ENCODE measurements around the gene UVRAG.

The UVRAG gene

DNA sequence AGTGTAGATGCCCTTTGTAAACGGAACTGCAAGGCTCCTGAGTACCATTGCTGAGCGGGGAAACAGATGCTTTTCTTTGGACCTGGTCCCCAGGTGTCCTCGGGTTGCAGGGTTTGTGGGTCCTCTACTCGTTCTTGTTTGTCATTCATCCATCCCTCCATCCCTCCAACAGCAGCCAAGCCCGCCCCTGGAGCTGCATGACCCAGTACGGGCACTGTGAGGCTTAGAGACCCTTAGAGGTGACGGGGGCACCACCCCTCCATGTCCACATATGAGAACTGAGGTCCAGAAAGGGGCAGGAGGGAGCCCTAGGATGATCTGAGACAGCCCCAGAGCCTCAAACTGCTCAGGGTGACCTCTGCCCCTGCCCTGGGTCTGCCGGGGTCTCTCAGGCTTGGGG is 345.8 kb downstream of the UVRAG start:
- Histone ChIP-seq H3K9me3 (ENCODE audit: low read length) (no peaks in the 10 kb centered on the region), H4K20me1 (ENCODE audit: insufficient read depth, low read length) (no peaks in the 10 kb centered on the region), H3K27ac (ENCODE audit: low read depth, low read length, poor library complexity, severe bottlenecking) (no peak overlapping the region), H3K79me2 (ENCODE audit: insufficient read depth, low read length) (no peaks in the 10 kb centered on the region), H3F3A (ENCODE audit: insufficient read depth, low read length) (no peaks in the 10 kb centered on the region), H3K4me1 (ENCODE audit: insufficient read depth, low read length, severe bottlenecking) (no peaks in the 10 kb centered on the region), H3K9ac (ENCODE audit: low read length) (no peak overlapping the region), H3K27me3 (ENCODE audit: insufficient read depth, low read length) (no peaks in the 10 kb centered on the region; the same call in 1 of the 2 replicates), H2AFZ (ENCODE audit: low read length) (no peak overlapping the region), H3K36me3 (ENCODE audit: insufficient read depth, low read length) (no peaks in the 10 kb centered on the region), H3K4me2 (ENCODE audit: low read length) (no peak overlapping the region), H3K4me3 (ENCODE audit: low read depth, low read length, poor library complexity, severe bottlenecking) (no peak overlapping the region), H3K9me2 (ENCODE audit: low read depth, low read length) (no peaks in the 10 kb centered on the region)
- no peak for TF ChIP-seq EZH2 (IDR thresholded peaks at IDR 0.05; ENCODE audit: borderline replicate concordance, low read length)
- TF ChIP-seq, protein P1, sequence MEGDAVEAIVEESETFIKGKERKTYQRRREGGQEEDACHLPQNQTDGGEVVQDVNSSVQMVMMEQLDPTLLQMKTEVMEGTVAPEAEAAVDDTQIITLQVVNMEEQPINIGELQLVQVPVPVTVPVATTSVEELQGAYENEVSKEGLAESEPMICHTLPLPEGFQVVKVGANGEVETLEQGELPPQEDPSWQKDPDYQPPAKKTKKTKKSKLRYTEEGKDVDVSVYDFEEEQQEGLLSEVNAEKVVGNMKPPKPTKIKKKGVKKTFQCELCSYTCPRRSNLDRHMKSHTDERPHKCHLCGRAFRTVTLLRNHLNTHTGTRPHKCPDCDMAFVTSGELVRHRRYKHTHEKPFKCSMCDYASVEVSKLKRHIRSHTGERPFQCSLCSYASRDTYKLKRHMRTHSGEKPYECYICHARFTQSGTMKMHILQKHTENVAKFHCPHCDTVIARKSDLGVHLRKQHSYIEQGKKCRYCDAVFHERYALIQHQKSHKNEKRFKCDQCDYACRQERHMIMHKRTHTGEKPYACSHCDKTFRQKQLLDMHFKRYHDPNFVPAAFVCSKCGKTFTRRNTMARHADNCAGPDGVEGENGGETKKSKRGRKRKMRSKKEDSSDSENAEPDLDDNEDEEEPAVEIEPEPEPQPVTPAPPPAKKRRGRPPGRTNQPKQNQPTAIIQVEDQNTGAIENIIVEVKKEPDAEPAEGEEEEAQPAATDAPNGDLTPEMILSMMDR (IDR thresholded peaks at IDR 0.05; ENCODE audit: low read length): no peak

DNA sequence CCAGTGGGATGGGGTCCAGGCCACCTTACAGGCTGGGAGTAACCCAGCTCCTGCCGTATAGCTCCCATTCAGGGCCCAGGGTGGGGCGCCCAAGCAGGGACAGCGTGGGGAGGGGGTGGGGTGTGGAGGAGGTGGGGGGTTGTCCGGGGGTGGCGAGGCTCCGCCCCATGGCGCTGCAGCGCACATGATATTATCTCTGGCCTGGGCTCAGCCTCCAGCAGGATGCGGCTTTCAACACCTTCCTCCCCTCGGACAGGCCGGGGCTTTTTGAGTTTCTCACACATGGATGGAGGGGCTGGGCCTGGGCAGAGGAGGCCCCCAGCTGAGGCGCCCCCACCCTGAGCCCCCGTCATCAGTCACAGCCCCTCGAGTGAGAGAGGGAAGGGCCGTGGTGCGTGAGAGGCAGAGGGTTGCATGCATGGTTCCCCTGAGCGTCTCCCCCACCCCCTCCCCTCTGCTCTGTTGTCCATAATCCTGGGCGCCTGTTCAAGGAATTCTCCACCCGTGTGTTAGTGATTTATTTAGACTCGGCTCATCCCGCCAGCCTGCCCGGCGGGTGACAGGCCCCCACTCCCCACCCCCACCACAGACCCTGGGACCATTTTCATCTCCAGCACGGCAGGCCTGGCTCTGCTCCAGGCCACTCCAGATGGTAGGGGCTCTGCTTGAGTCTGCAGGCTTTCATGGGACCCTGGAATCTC is 346.4 kb downstream of the UVRAG start:
- H3K4me2 ChIP-seq (ENCODE audit: low read length): no peak overlapping the region
- no peaks in the 10 kb centered on the region for H3K4me1 ChIP-seq (ENCODE audit: insufficient read depth, low read length, severe bottlenecking)
- TF ChIP-seq, protein P1 (IDR thresholded peaks at IDR 0.05; ENCODE audit: low read length): no peak
- TF ChIP-seq EZH2 (IDR thresholded peaks at IDR 0.05; ENCODE audit: borderline replicate concordance, low read length): no peak
- no peaks in the 10 kb centered on the region for H3K36me3 ChIP-seq (ENCODE audit: insufficient read depth, low read length)
- H2AFZ ChIP-seq (ENCODE audit: low read length): no peak overlapping the region
- H3K9ac ChIP-seq (ENCODE audit: low read length): no peak overlapping the region
- no peaks in the 10 kb centered on the region for H4K20me1 ChIP-seq (ENCODE audit: insufficient read depth, low read length)
- H3K79me2 ChIP-seq (ENCODE audit: insufficient read depth, low read length): no peaks in the 10 kb centered on the region
- H3K27ac ChIP-seq (ENCODE audit: low read depth, low read length, poor library complexity, severe bottlenecking): no peak overlapping the region
- H3K27me3 ChIP-seq (ENCODE audit: insufficient read depth, low read length): no peaks in the 10 kb centered on the region; the same call in 1 of the 2 replicates
- H3K9me2 ChIP-seq (ENCODE audit: low read depth, low read length): no peaks in the 10 kb centered on the region
- H3K4me3 ChIP-seq (ENCODE audit: low read depth, low read length, poor library complexity, severe bottlenecking): no peak overlapping the region
- H3K9me3 ChIP-seq (ENCODE audit: low read length): no peaks in the 10 kb centered on the region
- H3F3A ChIP-seq (ENCODE audit: insufficient read depth, low read length): no peaks in the 10 kb centered on the region

DNA sequence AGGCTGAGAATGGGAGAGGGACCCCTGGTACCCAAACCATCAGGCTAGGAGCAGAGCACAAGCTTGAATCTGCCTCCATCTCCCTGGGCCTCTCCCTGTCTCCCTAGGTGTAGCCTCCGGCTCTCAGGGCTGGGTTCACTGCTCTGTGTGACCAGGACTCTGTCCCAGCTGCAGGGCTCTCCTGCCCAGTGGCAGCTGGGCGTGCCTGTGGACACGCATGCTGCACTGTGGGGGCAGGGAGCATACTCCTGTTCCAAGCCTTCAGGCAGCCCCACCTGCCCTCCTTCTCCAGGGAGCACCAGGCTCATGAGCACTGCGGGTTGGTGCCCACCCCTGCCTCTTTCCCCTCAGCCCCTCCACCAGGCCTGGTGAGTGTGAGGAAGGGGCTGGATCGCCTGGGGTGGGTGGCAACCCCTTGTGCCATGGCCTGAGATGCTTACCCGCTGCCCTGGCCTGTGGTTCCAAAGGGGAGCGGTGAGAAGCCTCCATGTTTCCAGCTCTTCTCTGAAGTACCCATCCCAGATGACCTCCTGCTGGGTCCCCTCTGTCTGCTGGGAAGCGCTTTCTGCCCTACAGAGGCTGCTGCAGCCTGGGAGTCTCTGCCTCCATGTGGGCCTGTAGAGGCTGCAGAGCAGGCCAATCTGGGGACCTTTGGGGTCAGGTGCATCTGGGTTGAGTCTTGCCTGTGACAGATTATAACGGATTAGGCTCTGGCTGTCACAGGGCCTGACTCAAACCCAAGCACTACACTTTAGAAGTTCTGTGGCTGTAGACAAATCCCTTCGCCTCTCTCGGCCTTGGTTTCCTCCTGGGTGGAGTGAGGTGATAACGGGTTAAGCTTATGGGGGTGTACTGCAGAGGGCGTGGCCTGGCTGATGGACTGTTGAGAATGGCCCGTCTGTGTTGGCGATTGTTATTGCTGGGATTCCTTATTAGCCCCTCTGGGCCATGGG is 347.6 kb downstream of the UVRAG start:
- Histone ChIP-seq H3K9ac (ENCODE audit: low read length) (no peak overlapping the region), H3K79me2 (ENCODE audit: insufficient read depth, low read length) (no peaks in the 10 kb centered on the region), H3F3A (ENCODE audit: insufficient read depth, low read length) (no peaks in the 10 kb centered on the region), H3K4me3 (ENCODE audit: low read depth, low read length, poor library complexity, severe bottlenecking) (no peak overlapping the region), H3K9me2 (ENCODE audit: low read depth, low read length) (no peaks in the 10 kb centered on the region), H2AFZ (ENCODE audit: low read length) (no peak overlapping the region), H3K4me2 (ENCODE audit: low read length) (no peak overlapping the region), H3K4me1 (ENCODE audit: insufficient read depth, low read length, severe bottlenecking) (no peaks in the 10 kb centered on the region), H3K36me3 (ENCODE audit: insufficient read depth, low read length) (no peaks in the 10 kb centered on the region), H4K20me1 (ENCODE audit: insufficient read depth, low read length) (no peaks in the 10 kb centered on the region), H3K27ac (ENCODE audit: low read depth, low read length, poor library complexity, severe bottlenecking) (no peak overlapping the region), H3K9me3 (ENCODE audit: low read length) (no peaks in the 10 kb centered on the region), H3K27me3 (ENCODE audit: insufficient read depth, low read length) (no peaks in the 10 kb centered on the region; the same call in 1 of the 2 replicates)
- no peak for TF ChIP-seq EZH2 (IDR thresholded peaks at IDR 0.05; ENCODE audit: borderline replicate concordance, low read length)
- TF ChIP-seq, protein P1 (IDR thresholded peaks at IDR 0.05; ENCODE audit: low read length): no peak

Data from OCI-LY1 (cell line).